H1 (cell line): Measurements from ENCODE around the gene KNDC1. TPM values are rescaled to one million over a fixed set of nuclear protein-coding genes. Genes with fewer than 3 reads are reported as not detected.

Experiments used
- CTCF ChIA-PET: fragments of 300-600 bp; sonication (Branson Sonifier 250); formaldehyde crosslinking; loops from one replicate; lab custom pipeline; 2021; ENCODE audit not compliant: partially characterized antibody; lab: Charles Lee
- POLR2A ChIA-PET: fragments of 300-600 bp; sonication (Branson Sonifier 250); formaldehyde crosslinking; loops from one replicate; lab custom pipeline; 2021; ENCODE audit warnings: inconsistent platforms; ENCODE audit not compliant: partially characterized antibody; lab: Charles Lee
- DNase-seq, 2 experiments: peaks; one replicate each; pipeline versions ENCODE4 v3.0.0 to v3.0.0-alpha.2; 2010 to 2022; ENCODE audit warnings: low spot score in 2 of 2, low read depth in 1 of 2, mixed read lengths in 1 of 2
- FAIRE-seq: peaks from 2 replicates; lab custom pipeline; 2011; peaks lifted over from hg19 to GRCh38; lab: Jason Lieb, UNC
- H2AFZ ChIP-seq: 2 replicates; pipeline ENCODE4 v1.8.1; 2012; ENCODE audit warnings: low read length, inconsistent platforms
- H2AK5ac ChIP-seq: 2 replicates; pipeline ENCODE4 v1.6.1; 2013; ENCODE audit warnings: low read depth, low read length
- H2BK120ac ChIP-seq: replicated peaks from 2 replicates; pipeline ENCODE3; 2013; ENCODE audit warnings: low read depth, low read length, inconsistent platforms
- H2BK12ac ChIP-seq: 2 replicates; pipeline ENCODE4 v1.6.1; 2013; ENCODE audit warnings: low read depth, low read length
- H2BK15ac ChIP-seq: 2 replicates; pipeline ENCODE4 v1.6.1; 2013; ENCODE audit warnings: low read length
- H2BK20ac ChIP-seq: 2 replicates; pipeline ENCODE4 v1.6.1; 2013; ENCODE audit warnings: low read length
- H2BK5ac ChIP-seq: 2 replicates; pipeline ENCODE4 v1.6.1; 2013; ENCODE audit warnings: low read depth, low read length
- H3K14ac ChIP-seq: 2 replicates; pipeline ENCODE4 v1.6.1; 2013; ENCODE audit warnings: inconsistent platforms; ENCODE audit not compliant: insufficient read length
- H3K18ac ChIP-seq: 2 replicates; pipeline ENCODE4 v1.6.1; 2013; ENCODE audit warnings: low read length; ENCODE audit errors: extremely low read depth
- H3K23ac ChIP-seq: 2 replicates; pipeline ENCODE4 v1.6.1; 2013; ENCODE audit warnings: inconsistent platforms; ENCODE audit not compliant: insufficient read length
- H3K23me2 ChIP-seq: 2 replicates; pipeline ENCODE4 v1.6.1; 2013; ENCODE audit warnings: low read depth, low read length
- H3K27ac ChIP-seq: 2 replicates; pipeline ENCODE4 v1.6.1; 2011; ENCODE audit warnings: low read depth, low read length, inconsistent platforms
- H3K27me3 ChIP-seq, 4 experiments: replicated peaks in 1 of 4; 1 replicate in 1 of 4; 2 replicates in 3 of 4; pipeline versions ENCODE4 v1.6.1 to v1.8.1; 2011 to 2013; ENCODE audit warnings: low read length in 3 of 4, mild to moderate bottlenecking in 3 of 4, inconsistent platforms in 2 of 4, mixed read lengths in 2 of 4, moderate library complexity in 1 of 4; ENCODE audit not compliant: control insufficient read depth in 3 of 4, insufficient read depth in 3 of 4; ENCODE audit errors: extremely low read depth in 1 of 4
- H3K36me3 ChIP-seq, 4 experiments: 2 replicates each; pipeline versions ENCODE4 v1.6.1 to v1.8.1; 2011 to 2013; ENCODE audit warnings: mild to moderate bottlenecking in 4 of 4, low read length in 3 of 4, moderate library complexity in 2 of 4, control low read depth in 1 of 4, inconsistent platforms in 1 of 4; ENCODE audit not compliant: insufficient read depth in 4 of 4, control insufficient read depth in 2 of 4
- H3K4ac ChIP-seq: replicated peaks from 2 replicates; pipeline ENCODE3; 2013; ENCODE audit warnings: low read length, low read depth, mixed read lengths, inconsistent platforms; ENCODE audit not compliant: insufficient read length
- H3K4me1 ChIP-seq, 4 experiments: replicated peaks in 1 of 4; 1 replicate in 1 of 4; 2 replicates in 3 of 4; pipeline versions ENCODE4 v1.6.1 to v1.8.1; 2011 to 2013; ENCODE audit warnings: low read length in 3 of 4, inconsistent platforms in 2 of 4, mixed read lengths in 1 of 4; ENCODE audit not compliant: insufficient read depth in 4 of 4, control insufficient read depth in 3 of 4
- H3K4me2 ChIP-seq, 2 experiments: 2 replicates each; pipeline versions ENCODE4 v1.6.1 to v1.8.1; 2011 to 2013; ENCODE audit warnings: low read depth in 2 of 2, low read length in 2 of 2, control low read depth in 1 of 2, inconsistent platforms in 1 of 2, mild to moderate bottlenecking in 1 of 2; ENCODE audit not compliant: insufficient read depth in 1 of 2
- H3K4me3 ChIP-seq, 4 experiments: fragments of 200-600, 300-600 bp in 1 of 4; sonication (generic), shearing (Covaris generic), sonication (Bioruptor Twin) in 1 of 4; 2 replicates each; pipeline versions ENCODE4 v1.5.1 to v1.8.1; 2011 to 2016; ENCODE audit warnings: low read length in 4 of 4, low read depth in 3 of 4, control low read depth in 2 of 4, inconsistent platforms in 2 of 4, mild to moderate bottlenecking in 2 of 4, mixed read lengths in 1 of 4, moderate library complexity in 1 of 4; ENCODE audit not compliant: insufficient read depth in 2 of 4; ENCODE audit errors: extremely low read depth in 1 of 4
- H3K56ac ChIP-seq: replicated peaks from 2 replicates; pipeline ENCODE3; 2013; ENCODE audit warnings: low read depth, mild to moderate bottlenecking, mixed read lengths, low read length, inconsistent platforms; ENCODE audit not compliant: insufficient read length
- H3K79me1 ChIP-seq: 2 replicates; pipeline ENCODE4 v1.6.1; 2013; ENCODE audit warnings: low read depth, low read length, control low read depth
- H3K79me2 ChIP-seq, 2 experiments: 2 replicates each; pipeline versions ENCODE4 v1.6.1 to v1.8.1; 2012 to 2013; ENCODE audit warnings: low read length in 2 of 2, mild to moderate bottlenecking in 2 of 2, inconsistent platforms in 1 of 2; ENCODE audit not compliant: insufficient read depth in 2 of 2, control insufficient read depth in 1 of 2
- H3K9ac ChIP-seq, 4 experiments: replicated peaks in 1 of 4; 1 replicate in 1 of 4; 2 replicates in 3 of 4; pipeline versions ENCODE4 v1.6.1 to v1.8.1; 2011 to 2013; ENCODE audit warnings: low read depth in 3 of 4, low read length in 3 of 4, control low read depth in 2 of 4, mild to moderate bottlenecking in 2 of 4, moderate library complexity in 2 of 4, inconsistent platforms in 1 of 4; ENCODE audit errors: extremely low read depth in 1 of 4
- H3K9me3 ChIP-seq, 2 experiments: 2 replicates each; pipeline versions ENCODE4 v1.6.1 to v1.8.1; 2012 to 2013; ENCODE audit warnings: mild to moderate bottlenecking in 2 of 2, moderate library complexity in 2 of 2, control low read depth in 1 of 2, inconsistent platforms in 1 of 2, low read depth in 1 of 2, low read length in 1 of 2, mixed read lengths in 1 of 2; ENCODE audit not compliant: insufficient read depth in 2 of 2
- H4K20me1 ChIP-seq, 2 experiments: replicated peaks in 1 of 2; 2 replicates each; pipeline versions ENCODE3 to v1.8.1; 2011 to 2013; ENCODE audit warnings: inconsistent platforms in 2 of 2, low read length in 2 of 2, mild to moderate bottlenecking in 1 of 2; ENCODE audit not compliant: insufficient read depth in 2 of 2, control insufficient read depth in 1 of 2
- H4K5ac ChIP-seq: 2 replicates; pipeline ENCODE4 v1.6.1; 2013; ENCODE audit warnings: low read length, low read depth, mixed read lengths, inconsistent platforms; ENCODE audit not compliant: insufficient read length
- H4K8ac ChIP-seq: 2 replicates; pipeline ENCODE4 v1.8.0; 2013; ENCODE audit warnings: mild to moderate bottlenecking, moderate library complexity, low read length, inconsistent platforms; ENCODE audit not compliant: insufficient read depth; ENCODE audit errors: extremely low read depth
- H4K91ac ChIP-seq: replicated peaks from 2 replicates; pipeline ENCODE3; 2013; ENCODE audit warnings: low read length, mixed read lengths, inconsistent platforms; ENCODE audit not compliant: insufficient read length
- POLR2AphosphoS5 ChIP-seq: IDR thresholded peaks from 2 replicates; pipeline ENCODE4 v1.6.1; 2011; ENCODE audit warnings: low read depth, low read length
- POU5F1 ChIP-seq: IDR thresholded peaks from 2 replicates; pipeline ENCODE4 v1.6.1; 2011; ENCODE audit warnings: low read depth, mild to moderate bottlenecking, low read length, moderate library complexity
- TBP ChIP-seq: IDR thresholded peaks from 2 replicates; pipeline ENCODE4 v1.6.1; 2011; ENCODE audit warnings: low read depth, low read length, improper control_type of control experiment
- ZNF274 ChIP-seq: IDR thresholded peaks from 2 replicates; pipeline ENCODE4 v1.7.0; 2012; ENCODE audit warnings: low read length, borderline replicate concordance; ENCODE audit errors: extremely low read depth
- WGBS, 2 experiments: shearing (Covaris generic) in 1 of 2; methylation state at CpG; one replicate each; pipeline versions ENCODE4 v1.1.6 to v1.1.7; 2013 to 2015; ENCODE audit warnings: low lambda C conversion rate in 2 of 2, mixed read lengths in 2 of 2, inconsistent platforms in 1 of 2, low coverage in 1 of 2, missing lambda C conversion rate in 1 of 2; ENCODE audit not compliant: insufficient replicate concordance in 2 of 2, insufficient coverage in 1 of 2, insufficient read length in 1 of 2; ENCODE audit errors: extremely low coverage in 1 of 2, missing lambda C conversion rate in 1 of 2; 5-methylcytosine and 5-hydroxymethylcytosine counted together
- polyA plus RNA-seq, 7 experiments: library from polyadenylated mRNA; depleted of rRNA in 3 of 7; stranded (reverse) in 5 of 7; unstranded in 2 of 7; fragments of >200 nt in 5 of 7; fragments of 200-250 nt in 2 of 7; gene quantifications; 1 replicate in 5 of 7; 2 replicates in 1 of 7; 4 replicates in 1 of 7; pipeline versions ENCODE4 v1.2.1 to v1.2.3, GENCODE V29; 2011 to 2013; ENCODE audit warnings: missing spikeins in 2 of 7, mixed read lengths in 2 of 7
- total RNA-seq: library from RNA; stranded (reverse); fragmentation: NEBNext Ultra II Directional; extraction: Animal tissue kit (Norgen Biotek cat#: 25700); gene quantifications from 2 replicates; pipeline ENCODE4 v1.2.1, GENCODE V29; 2021

The KNDC1 gene
- total and polyA plus RNA-seq, 2 of the 8 experiments (the other 6 are each of a cell fraction or from before 2014, with no cell fraction given) = 7.5 to 16.7 TPM

DNA sequence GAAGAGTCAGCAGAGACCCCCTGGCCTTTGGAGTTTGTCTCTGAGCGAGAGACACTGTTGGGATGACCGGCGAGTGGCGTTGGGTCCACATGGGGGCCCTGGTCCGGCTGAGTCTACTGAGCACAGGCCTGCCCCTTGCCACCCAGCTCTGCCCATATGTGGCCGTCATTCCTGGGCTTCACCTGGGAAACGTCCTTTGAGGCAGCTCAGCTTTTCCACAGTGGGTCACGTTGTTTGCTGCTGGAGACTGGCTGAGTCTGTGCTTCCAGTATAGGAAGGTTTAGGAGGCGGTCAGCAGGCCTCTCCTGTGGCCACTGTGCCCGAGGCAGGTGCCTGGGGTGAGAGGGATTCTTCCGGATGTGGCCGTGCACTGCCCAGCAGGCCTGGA lies 99.6 kb downstream of the KNDC1 start:
- H2BK12ac ChIP-seq = peak overlapping the region; percentile 90; the same call in 1 of the 2 replicates
- H2BK5ac ChIP-seq = no peak overlapping the region
- CTCF ChIA-PET = interaction anchor here (1.0 to 4.5 kb wide), 7 partner anchors 10 to 116 kb away, joined by 3 to 24 read pairs (median 3); no protein-coding TSS in a partner anchor
- no peak overlapping the region for H2AFZ ChIP-seq
- no peak overlapping the region for H3K23ac ChIP-seq
- H3K27ac ChIP-seq = no peak overlapping the region
- no peak overlapping the region for H3K56ac ChIP-seq
- H3K79me1 ChIP-seq = no peaks in the 10 kb centered on the region
- TF ChIP-seq POU5F1 (no peak), POLR2AphosphoS5 (no peak), ZNF274 (no peak), TBP (no peak)
- DNase-seq (no peak), FAIRE-seq (no peak)
- peaks cover 0 to 15% (median 8%) of the 10 kb centered on the region in 4 experiments; a peak in 6 of 7 replicates for H3K27me3 ChIP-seq
- peak overlapping the region; percentile 61; the same call in 1 of the 2 replicates for H2BK15ac ChIP-seq
- no peak overlapping the region for H4K91ac ChIP-seq
- no peaks in the 10 kb centered on the region for H3K36me3 ChIP-seq
- peaks cover 0 to 20% (median 11%) of the 10 kb centered on the region in 4 experiments; a peak in 5 of 7 replicates for H3K4me1 ChIP-seq
- H2AK5ac ChIP-seq = no peak overlapping the region
- H4K8ac ChIP-seq = peak overlapping the region; percentile 21; the same call in 1 of the 2 replicates
- WGBS, 2 experiments = 79% methylated on average over 12 of the region's 12 CpGs; no CpG with 5 or more reads in 1 of the 2 experiments
- H3K9ac ChIP-seq = no peak overlapping the region
- H3K23me2 ChIP-seq = peaks cover 7% of the 10 kb centered on the region; the same call in 1 of the 2 replicates
- H2BK20ac ChIP-seq = no peak overlapping the region
- no peaks in the 10 kb centered on the region for H3K9me3 ChIP-seq
- no peak overlapping the region for H3K4me2 ChIP-seq
- H3K14ac ChIP-seq = no peak overlapping the region
- POLR2A ChIA-PET = interaction anchor here (1.0 to 1.8 kb wide), 2 partner anchors 18 to 21 kb away, joined by 3 to 7 read pairs; partner anchors contain the start of gene ADAM8
- H3K79me2 ChIP-seq = no peaks in the 10 kb centered on the region
- peak overlapping the region; percentile 43 for H2BK120ac ChIP-seq
- H3K4ac ChIP-seq = no peak overlapping the region
- H3K4me3 ChIP-seq = no peak overlapping the region
- peak overlapping the region; percentile 60; the same call in 1 of the 2 replicates for H3K18ac ChIP-seq
- peaks cover 0 to 3% of the 10 kb centered on the region in 2 experiments for H4K20me1 ChIP-seq
- no peak overlapping the region for H4K5ac ChIP-seq
